ENCODE measurements around the gene MYH10. TPM values are rescaled to one million over a fixed set of nuclear protein-coding genes. Genes with fewer than 3 reads are reported as not detected.

MYH10 gene
- total RNA-seq, 2 experiments from 2014 or later, result 7.7 to 8.1 TPM

GRCh38 chr17:8619294-8619693 is 11.2 kb downstream of the MYH10 start:
- Mint-ChIP-seq H3K4me1 (ENCODE audit: low read depth) (peaks cover 12% of the 10 kb centered on the region), H3K27ac (no peak overlapping the region), H3K36me3 (ENCODE audit: low read depth) (peaks cover 3% of the 10 kb centered on the region), H3K9me3 (ENCODE audit: insufficient read depth) (no peaks in the 10 kb centered on the region), H3K4me3 (no peak overlapping the region), H3K27me3 (ENCODE audit: low read depth) (peaks cover 13% of the 10 kb centered on the region)
- ATAC-seq, result no peak
- DNase-seq, result no peak
- CTCF ChIA-PET, result no interaction called here
- POLR2A ChIA-PET, result no interaction called here

- ATAC-seq (no peak), DNase-seq (no peak)
- POLR2A ChIA-PET, result no interaction called here
- Mint-ChIP-seq H3K27me3 (ENCODE audit: low read depth) (peaks cover 12% of the 10 kb centered on the region), H3K4me3 (no peak overlapping the region), H3K4me1 (ENCODE audit: low read depth) (peaks cover 12% of the 10 kb centered on the region), H3K36me3 (ENCODE audit: low read depth) (peaks cover 3% of the 10 kb centered on the region), H3K27ac (no peak overlapping the region), H3K9me3 (ENCODE audit: insufficient read depth) (no peaks in the 10 kb centered on the region)
- CTCF ChIA-PET, result no interaction called here
Observed at GRCh38 chr17:8618825-8619224, 11.7 kb downstream of the MYH10 start.

GRCh38 chr17:8614988-8615387 is 15.5 kb downstream of the MYH10 start:
- CTCF ChIA-PET, result no interaction called here
- H3K4me3 Mint-ChIP-seq, result no peak overlapping the region
- ATAC-seq (no peak), DNase-seq (no peak)
- no peaks in the 10 kb centered on the region for H3K9me3 Mint-ChIP-seq (ENCODE audit: insufficient read depth)
- no peaks in the 10 kb centered on the region for H3K4me1 Mint-ChIP-seq (ENCODE audit: low read depth)
- POLR2A ChIA-PET, result no interaction called here
- no peaks in the 10 kb centered on the region for H3K36me3 Mint-ChIP-seq (ENCODE audit: low read depth)
- H3K27ac Mint-ChIP-seq, result no peak overlapping the region
- H3K27me3 Mint-ChIP-seq (ENCODE audit: low read depth), result peaks cover 11% of the 10 kb centered on the region

DNA sequence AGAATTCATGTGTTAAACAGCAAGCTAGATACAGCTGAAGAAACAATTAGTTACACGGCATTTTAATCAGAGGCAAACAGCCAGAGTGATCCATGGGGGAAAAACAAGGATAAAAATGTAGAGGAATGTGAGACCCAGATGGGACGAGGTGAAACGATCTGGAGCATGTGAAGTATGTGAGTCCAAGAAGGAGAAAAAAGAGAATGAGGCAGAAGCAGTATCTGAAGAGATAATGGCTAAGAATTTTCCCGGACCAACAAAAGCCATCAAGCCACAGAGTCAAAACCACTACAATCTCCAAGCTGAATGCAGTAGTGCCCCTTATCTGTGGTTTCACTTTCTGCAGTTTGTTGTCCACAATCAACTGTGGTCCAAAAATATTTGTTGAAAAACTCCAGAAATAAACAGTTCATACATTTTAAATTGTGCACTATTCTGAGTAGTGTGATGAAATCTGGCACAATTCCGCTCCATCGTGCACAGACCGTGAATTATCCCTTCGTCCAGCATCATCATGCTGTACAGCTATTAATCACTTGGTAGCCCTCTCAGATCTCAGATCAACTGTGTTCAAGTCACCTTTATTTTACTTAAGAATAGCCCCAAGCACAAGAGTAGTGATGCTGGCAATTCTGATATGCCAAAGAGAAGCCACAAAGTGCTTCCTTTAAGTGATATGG is 18.8 kb downstream of the MYH10 start:
- ChIA-PET CTCF (interaction anchor here (1.0 kb wide), 1 partner anchor 174 kb away, joined by 3 read pairs; no protein-coding TSS in a partner anchor), POLR2A (no interaction called here)
- no peaks in the 10 kb centered on the region for H3K9me3 Mint-ChIP-seq (ENCODE audit: insufficient read depth)
- no peak for ATAC-seq
- DNase-seq, result no peak
- H3K36me3 Mint-ChIP-seq (ENCODE audit: low read depth), result no peaks in the 10 kb centered on the region
- H3K27me3 Mint-ChIP-seq (ENCODE audit: low read depth), result peaks cover 4% of the 10 kb centered on the region
- H3K4me1 Mint-ChIP-seq (ENCODE audit: low read depth), result no peaks in the 10 kb centered on the region
- no peak overlapping the region for H3K4me3 Mint-ChIP-seq
- H3K27ac Mint-ChIP-seq, result no peak overlapping the region

GRCh38 chr17:8611137-8611536 is 19.4 kb downstream of the MYH10 start:
- Mint-ChIP-seq H3K4me1 (ENCODE audit: low read depth) (no peaks in the 10 kb centered on the region), H3K36me3 (ENCODE audit: low read depth) (no peaks in the 10 kb centered on the region), H3K27ac (no peak overlapping the region), H3K27me3 (ENCODE audit: low read depth) (peaks cover 2% of the 10 kb centered on the region), H3K9me3 (ENCODE audit: insufficient read depth) (no peaks in the 10 kb centered on the region), H3K4me3 (no peak overlapping the region)
- ChIA-PET POLR2A (no interaction called here), CTCF (interaction anchor here (1.0 kb wide), 1 partner anchor 175 kb away, joined by 3 read pairs; no protein-coding TSS in a partner anchor)
- DNase-seq (no peak), ATAC-seq (no peak)

DNA sequence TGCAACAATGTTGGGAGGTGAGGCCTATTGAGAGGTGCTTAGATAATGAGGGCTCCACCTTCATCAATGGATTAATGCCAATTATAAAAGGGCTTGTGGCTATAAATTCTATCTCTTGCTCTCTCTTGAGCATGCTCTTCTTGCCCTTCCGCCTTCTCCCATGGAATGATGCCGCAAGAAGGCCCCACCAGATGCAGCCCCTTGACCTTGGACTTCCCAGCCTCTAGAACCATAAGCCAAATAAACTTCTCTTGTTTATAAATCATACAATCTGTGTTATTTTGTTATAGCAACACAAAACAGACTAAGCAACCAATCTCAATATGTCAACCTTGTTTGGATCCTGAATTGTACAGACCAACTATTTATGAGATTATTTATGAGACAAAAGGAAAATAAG is 20.0 kb downstream of the MYH10 start:
- Mint-ChIP-seq H3K27ac (no peak overlapping the region), H3K27me3 (ENCODE audit: low read depth) (peaks cover 2% of the 10 kb centered on the region), H3K4me1 (ENCODE audit: low read depth) (no peaks in the 10 kb centered on the region), H3K36me3 (ENCODE audit: low read depth) (no peaks in the 10 kb centered on the region), H3K4me3 (no peak overlapping the region), H3K9me3 (ENCODE audit: insufficient read depth) (no peaks in the 10 kb centered on the region)
- ATAC-seq (no peak), DNase-seq (no peak)
- ChIA-PET POLR2A (no interaction called here), CTCF (interaction anchor here (0.9 kb wide), 1 partner anchor 144 kb away, joined by 4 read pairs; no protein-coding TSS in a partner anchor)

- H3K27me3 Mint-ChIP-seq (ENCODE audit: low read depth), result peaks cover 2% of the 10 kb centered on the region
- H3K36me3 Mint-ChIP-seq (ENCODE audit: low read depth), result no peaks in the 10 kb centered on the region
- CTCF ChIA-PET, result interaction anchor here (0.9 kb wide), 1 partner anchor 144 kb away, joined by 4 read pairs; no protein-coding TSS in a partner anchor
- H3K9me3 Mint-ChIP-seq (ENCODE audit: insufficient read depth), result no peaks in the 10 kb centered on the region
- ATAC-seq (no peak), DNase-seq (no peak)
- POLR2A ChIA-PET, result no interaction called here
- no peaks in the 10 kb centered on the region for H3K4me1 Mint-ChIP-seq (ENCODE audit: low read depth)
- H3K4me3 Mint-ChIP-seq, result no peak overlapping the region
- no peak overlapping the region for H3K27ac Mint-ChIP-seq
Observed at GRCh38 chr17:8609910-8610309, 20.6 kb downstream of the MYH10 start.

- CTCF ChIA-PET, result no interaction called here
- Mint-ChIP-seq H3K27me3 (ENCODE audit: low read depth) (peaks cover 2% of the 10 kb centered on the region), H3K4me1 (ENCODE audit: low read depth) (no peaks in the 10 kb centered on the region), H3K9me3 (ENCODE audit: insufficient read depth) (no peaks in the 10 kb centered on the region), H3K36me3 (ENCODE audit: low read depth) (no peaks in the 10 kb centered on the region), H3K4me3 (no peak overlapping the region), H3K27ac (no peak overlapping the region)
- DNase-seq (no peak), ATAC-seq (no peak)
- POLR2A ChIA-PET, result no interaction called here
Observed at GRCh38 chr17:8608001-8608400, 22.5 kb downstream of the MYH10 start.

DNA sequence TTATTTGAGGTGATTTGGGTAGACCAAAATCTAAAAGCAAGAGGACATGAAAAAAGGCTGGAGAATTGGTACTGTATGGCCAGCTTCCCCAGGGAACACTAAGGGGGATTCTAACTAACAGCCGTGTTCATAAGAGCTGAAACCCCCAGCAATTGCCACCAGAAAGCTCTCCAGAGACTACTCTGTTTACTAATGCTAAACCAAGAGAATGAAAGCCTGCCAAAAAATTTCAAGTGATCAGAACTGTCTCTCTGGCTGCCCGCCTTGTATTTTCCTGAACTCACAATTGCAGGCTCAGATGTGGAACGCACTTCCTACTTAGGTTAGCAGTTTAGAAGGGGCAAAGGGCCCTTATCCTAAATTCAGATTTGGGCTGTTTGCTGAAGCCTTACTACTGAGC is 24.1 kb downstream of the MYH10 start:
- Mint-ChIP-seq H3K27ac (no peak overlapping the region), H3K9me3 (ENCODE audit: insufficient read depth) (no peaks in the 10 kb centered on the region), H3K36me3 (ENCODE audit: low read depth) (no peaks in the 10 kb centered on the region), H3K4me3 (no peak overlapping the region), H3K27me3 (ENCODE audit: low read depth) (no peaks in the 10 kb centered on the region), H3K4me1 (ENCODE audit: low read depth) (no peaks in the 10 kb centered on the region)
- ATAC-seq, result no peak
- POLR2A ChIA-PET, result no interaction called here
- CTCF ChIA-PET, result no interaction called here
- no peak for DNase-seq

DNA sequence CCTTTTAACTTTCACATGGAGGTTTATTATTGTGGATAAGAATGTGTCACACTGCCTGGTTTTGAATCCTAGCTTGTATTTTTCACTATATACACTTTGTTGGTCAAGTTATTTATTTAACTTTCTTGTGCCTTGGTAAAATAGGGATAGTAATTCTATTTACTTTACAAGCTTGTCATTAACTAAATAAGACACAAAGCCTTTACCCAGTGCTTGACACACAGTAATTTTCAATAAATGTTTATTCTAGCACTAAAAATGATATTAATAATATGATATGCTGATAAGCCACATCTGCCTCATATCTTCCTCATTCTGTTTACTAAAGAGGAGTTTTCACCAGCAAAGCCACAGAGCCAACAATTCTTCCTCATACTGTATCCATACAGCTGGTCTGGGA is 27.8 kb downstream of the MYH10 start:
- ATAC-seq (no peak), DNase-seq (no peak)
- Mint-ChIP-seq H3K9me3 (ENCODE audit: insufficient read depth) (no peaks in the 10 kb centered on the region), H3K27me3 (ENCODE audit: low read depth) (no peaks in the 10 kb centered on the region), H3K36me3 (ENCODE audit: low read depth) (no peaks in the 10 kb centered on the region), H3K4me3 (no peak overlapping the region), H3K27ac (no peak overlapping the region), H3K4me1 (ENCODE audit: low read depth) (no peaks in the 10 kb centered on the region)
- ChIA-PET CTCF (interaction anchor here (1.5 to 1.7 kb wide), 2 partner anchors 10 to 144 kb away, joined by 4 to 6 read pairs; no protein-coding TSS in a partner anchor), POLR2A (no interaction called here)

DNA sequence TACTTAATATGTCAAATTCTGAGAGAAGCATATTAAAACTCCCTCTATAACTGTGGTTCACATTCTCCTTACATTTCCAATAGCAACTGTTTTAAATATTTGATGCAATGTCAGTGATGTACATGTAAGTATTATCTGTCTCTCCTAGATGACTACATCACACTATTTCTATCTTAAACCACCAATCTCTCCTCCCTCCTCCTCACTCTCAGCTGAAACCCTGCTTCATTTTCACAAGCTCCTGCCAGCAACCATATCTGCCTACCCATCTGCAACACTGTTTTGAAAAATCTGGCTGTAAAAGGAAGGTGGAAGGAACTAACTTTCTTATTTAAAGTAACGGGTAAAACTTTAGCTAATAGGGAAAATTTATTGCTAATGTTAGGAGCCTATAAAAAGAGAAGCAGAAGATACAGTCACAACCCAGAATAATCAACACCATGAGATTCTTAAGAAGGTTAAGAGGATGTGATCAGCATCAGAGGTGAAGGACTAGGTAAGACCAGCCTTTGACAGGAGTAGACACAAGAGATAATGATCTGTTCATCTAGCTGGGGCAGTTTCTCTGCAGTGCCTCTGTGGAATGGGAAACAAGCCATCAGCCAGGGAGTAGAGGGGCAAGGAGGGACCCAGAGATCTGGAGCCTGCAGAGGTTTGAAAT is 31.0 kb downstream of the MYH10 start:
- Mint-ChIP-seq H3K36me3 (ENCODE audit: low read depth) (no peaks in the 10 kb centered on the region), H3K27me3 (ENCODE audit: low read depth) (no peaks in the 10 kb centered on the region), H3K9me3 (ENCODE audit: insufficient read depth) (no peaks in the 10 kb centered on the region), H3K4me1 (ENCODE audit: low read depth) (no peaks in the 10 kb centered on the region), H3K27ac (no peak overlapping the region), H3K4me3 (no peak overlapping the region)
- ChIA-PET POLR2A (no interaction called here), CTCF (no interaction called here)
- no peak for ATAC-seq
- DNase-seq, result no peak

DNA sequence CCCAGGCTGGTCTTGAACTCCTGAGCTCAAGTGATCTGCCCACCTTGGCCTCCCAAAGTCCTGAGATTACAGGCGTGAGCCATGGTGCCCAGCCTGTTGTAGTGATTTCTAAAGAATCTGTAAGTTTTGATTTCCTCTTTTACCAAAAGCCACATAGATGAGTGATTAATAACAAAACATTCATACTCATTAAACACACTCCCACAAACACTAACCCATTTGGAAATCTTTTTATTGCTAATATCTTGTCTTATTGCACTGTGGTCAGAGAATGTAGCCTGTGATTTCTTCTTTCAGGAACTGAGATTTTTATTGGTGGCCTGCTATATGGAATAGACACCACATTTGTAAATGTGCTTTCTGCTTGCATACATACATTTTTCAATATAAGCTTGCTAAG is 31.6 kb downstream of the MYH10 start:
- DNase-seq (no peak), ATAC-seq (no peak)
- ChIA-PET CTCF (no interaction called here), POLR2A (no interaction called here)
- no peak overlapping the region for H3K4me3 Mint-ChIP-seq
- no peaks in the 10 kb centered on the region for H3K36me3 Mint-ChIP-seq (ENCODE audit: low read depth)
- no peaks in the 10 kb centered on the region for H3K4me1 Mint-ChIP-seq (ENCODE audit: low read depth)
- peaks cover under 1% of the 10 kb centered on the region for H3K27me3 Mint-ChIP-seq (ENCODE audit: low read depth)
- no peaks in the 10 kb centered on the region for H3K9me3 Mint-ChIP-seq (ENCODE audit: insufficient read depth)
- no peak overlapping the region for H3K27ac Mint-ChIP-seq

Data from activated CD8-positive, alpha-beta T cell treated with anti-CD3 and anti-CD28 coated beads, Interleukin-2, amount 10 ng/mL, durations not matched to agents 7 days and 5 days (primary cell).